Fibroblast of villous mesenchyme (primary cell): ENCODE results near the gene DTNA. TPM values are rescaled to one million over a fixed set of nuclear protein-coding genes. Genes with fewer than 3 reads are reported as not detected.

Experiments used
- DNase-seq: peaks from one replicate; pipeline ENCODE4 v3.0.0-alpha.2; 2010; ENCODE audit warnings: low read depth
- H3K4me3 ChIP-seq: 2 replicates; pipeline ENCODE4 v1.5.1; 2011; ENCODE audit warnings: low read depth, mild to moderate bottlenecking, low read length
- CTCF ChIP-seq: IDR thresholded peaks from 2 replicates; pipeline ENCODE4 v1.5.1; 2012; ENCODE audit warnings: low read depth, mild to moderate bottlenecking, low read length; ENCODE audit not compliant: insufficient read depth
- total RNA-seq: library from RNA; depleted of rRNA; stranded (reverse); fragments of >200 nt; gene quantifications from 2 replicates; pipeline ENCODE4 v1.2.3, GENCODE V29; 2012

The DTNA gene
- total RNA-seq, 1 donor = 18.1 TPM

GRCh38 chr18:34746614-34747013 is 36.5 kb downstream of the DTNA start:
- DNase-seq = no peak
- TF ChIP-seq CTCF = no peak

GRCh38 chr18:34749721-34750120 is 39.6 kb downstream of the DTNA start:
- TF ChIP-seq CTCF = no peak
- no peak overlapping the region for H3K4me3 ChIP-seq
- no peak for DNase-seq

More at GRCh38 chr18:34746614-34747013, 36.5 kb downstream of the DTNA start:
- H3K4me3 ChIP-seq = no peak overlapping the region

- no peak for TF ChIP-seq CTCF
- no peak for DNase-seq
- H3K4me3 ChIP-seq = no peak overlapping the region
Measured at GRCh38 chr18:34752056-34752455, 42.0 kb downstream of the DTNA start.

- TF ChIP-seq CTCF = no peak
- H3K4me3 ChIP-seq = no peak overlapping the region
- no peak for DNase-seq
Measured at GRCh38 chr18:34754300-34754699, 44.2 kb downstream of the DTNA start.

GRCh38 chr18:34757666-34758065 is 47.6 kb downstream of the DTNA start:
- no peak for DNase-seq
- no peak for TF ChIP-seq CTCF
- no peak overlapping the region for H3K4me3 ChIP-seq

- no peak for TF ChIP-seq CTCF
- no peak for DNase-seq
- H3K4me3 ChIP-seq = no peak overlapping the region
Measured at GRCh38 chr18:34758378-34758948, 48.4 kb downstream of the DTNA start.

- no peak for DNase-seq
- no peak overlapping the region for H3K4me3 ChIP-seq
- no peak for TF ChIP-seq CTCF
Measured at GRCh38 chr18:34760444-34760843, 50.3 kb downstream of the DTNA start.
